Astrocyte (in vitro differentiated cells and primary cell): ENCODE data around the gene ARFGEF2. TPM values are rescaled to one million over a fixed set of nuclear protein-coding genes. Genes with fewer than 3 reads are reported as not detected.
A peak's percentile ranks its signal among the peaks of the same experiment; 100 is the strongest.

Experiments
- DNase-seq: peaks from one replicate; pipeline ENCODE4 v3.0.0-alpha.2; 2010; ENCODE audit warnings: low read depth
- FAIRE-seq: peaks from 2 replicates; lab custom pipeline; 2011; peaks lifted over from hg19 to GRCh38; lab: Jason Lieb, UNC
- H2AFZ ChIP-seq: 2 replicates; pipeline ENCODE4 v1.6.0; 2012; ENCODE audit warnings: low read depth, low read length, inconsistent platforms
- H3K27ac ChIP-seq: 2 replicates; pipeline ENCODE4 v1.5.1; 2011; ENCODE audit warnings: low read depth, low read length, inconsistent platforms
- H3K27me3 ChIP-seq: 2 replicates; pipeline ENCODE4 v1.6.0; 2011; ENCODE audit warnings: low read length, inconsistent platforms; ENCODE audit not compliant: insufficient read depth
- H3K36me3 ChIP-seq: 2 replicates; pipeline ENCODE4 v1.5.1; 2011; ENCODE audit warnings: low read length, inconsistent platforms; ENCODE audit not compliant: insufficient read depth
- H3K4me1 ChIP-seq: 2 replicates; pipeline ENCODE4 v1.5.1; 2011; ENCODE audit warnings: low read length, inconsistent platforms; ENCODE audit not compliant: insufficient read depth
- H3K4me2 ChIP-seq: 2 replicates; pipeline ENCODE4 v1.6.0; 2012; ENCODE audit warnings: low read length, inconsistent platforms
- H3K4me3 ChIP-seq: 2 replicates; pipeline ENCODE4 v1.5.1; 2011; ENCODE audit warnings: low read depth, mild to moderate bottlenecking, low read length, inconsistent platforms; ENCODE audit not compliant: insufficient read depth
- H3K79me2 ChIP-seq: 2 replicates; pipeline ENCODE4 v1.6.0; 2012; ENCODE audit warnings: mild to moderate bottlenecking, low read length, inconsistent platforms; ENCODE audit not compliant: insufficient read depth
- H3K9ac ChIP-seq: 2 replicates; pipeline ENCODE4 v1.6.0; 2012; ENCODE audit warnings: mild to moderate bottlenecking, low read length, inconsistent platforms
- H3K9me3 ChIP-seq: 2 replicates; pipeline ENCODE4 v1.5.1; 2012; ENCODE audit warnings: low read depth, mild to moderate bottlenecking, low read length, inconsistent platforms; ENCODE audit not compliant: insufficient read depth
- H4K20me1 ChIP-seq: 2 replicates; pipeline ENCODE4 v1.6.0; 2012; ENCODE audit warnings: low read length, inconsistent platforms; ENCODE audit not compliant: insufficient read depth
- H3K27ac Mint-ChIP-seq: one replicate; pipeline ENCODE4 v1.8.0; 2021; ENCODE audit warnings: mild to moderate bottlenecking, mixed read lengths; ENCODE audit not compliant: unreplicated experiment
- H3K27me3 Mint-ChIP-seq: one replicate; pipeline ENCODE4 v1.8.0; 2021; ENCODE audit warnings: low read depth, mixed read lengths; ENCODE audit not compliant: unreplicated experiment
- H3K36me3 Mint-ChIP-seq: one replicate; pipeline ENCODE4 v1.8.0; 2021; ENCODE audit warnings: low read depth, mixed read lengths; ENCODE audit not compliant: unreplicated experiment
- H3K4me1 Mint-ChIP-seq: one replicate; pipeline ENCODE4 v1.8.0; 2021; ENCODE audit warnings: low read depth, mixed read lengths; ENCODE audit not compliant: unreplicated experiment
- H3K4me3 Mint-ChIP-seq: one replicate; pipeline ENCODE4 v1.8.0; 2021; ENCODE audit warnings: mild to moderate bottlenecking, moderate library complexity, mixed read lengths; ENCODE audit not compliant: unreplicated experiment
- H3K9me3 Mint-ChIP-seq: one replicate; pipeline ENCODE4 v1.8.0; 2021; ENCODE audit warnings: mild to moderate bottlenecking, mixed read lengths; ENCODE audit not compliant: unreplicated experiment
- CTCF ChIP-seq: IDR thresholded peaks from 2 replicates; pipeline ENCODE4 v1.5.1; 2011; ENCODE audit warnings: low read depth, mild to moderate bottlenecking, inconsistent platforms, low read length, moderate library complexity; ENCODE audit not compliant: insufficient read depth
- EZH2 ChIP-seq: IDR thresholded peaks from 2 replicates; pipeline ENCODE4 v1.6.1; 2012; ENCODE audit warnings: mild to moderate bottlenecking, low read length, inconsistent platforms; ENCODE audit not compliant: insufficient read depth
- total RNA-seq: library from RNA; stranded (reverse); gene quantifications from 2 replicates; pipeline ENCODE4 v1.2.1, GENCODE V29; 2021

Gene ARFGEF2
- total RNA-seq, 1 donor from 2014 or later: 28.2 TPM

- DNase-seq (peak; percentile 13), FAIRE-seq (no peak)
- no peaks in the 10 kb centered on the region for H3K4me1 ChIP-seq
- TF ChIP-seq CTCF (peak; percentile 34), EZH2 (no peak)
- Mint-ChIP-seq H3K4me1 (no peaks in the 10 kb centered on the region), H3K27me3 (no peaks in the 10 kb centered on the region), H3K9me3 (no peaks in the 10 kb centered on the region), H3K27ac (no peak overlapping the region), H3K36me3 (peaks cover 5% of the 10 kb centered on the region), H3K4me3 (no peak overlapping the region)
- no peaks in the 10 kb centered on the region for H3K9me3 ChIP-seq
- no peak overlapping the region for H2AFZ ChIP-seq
- H3K4me2 ChIP-seq: no peak overlapping the region
- no peak overlapping the region for H3K9ac ChIP-seq
- H3K4me3 ChIP-seq: no peak overlapping the region
- H3K79me2 ChIP-seq: no peaks in the 10 kb centered on the region
- peaks cover 34% of the 10 kb centered on the region for H3K36me3 ChIP-seq
- no peaks in the 10 kb centered on the region for H4K20me1 ChIP-seq
- H3K27me3 ChIP-seq: no peaks in the 10 kb centered on the region
- no peak overlapping the region for H3K27ac ChIP-seq
Observed at GRCh38 chr20:49028684-49029083, 107.2 kb downstream of the ARFGEF2 start.

GRCh38 chr20:49029203-49029602 is 107.7 kb downstream of the ARFGEF2 start:
- Mint-ChIP-seq H3K27me3 (no peaks in the 10 kb centered on the region), H3K27ac (no peak overlapping the region), H3K9me3 (no peaks in the 10 kb centered on the region), H3K4me1 (no peaks in the 10 kb centered on the region), H3K36me3 (peaks cover 5% of the 10 kb centered on the region), H3K4me3 (no peak overlapping the region)
- no peak overlapping the region for H3K4me2 ChIP-seq
- H2AFZ ChIP-seq: no peak overlapping the region
- DNase-seq: peak; percentile 59
- no peak overlapping the region for H3K9ac ChIP-seq
- H3K4me1 ChIP-seq: no peaks in the 10 kb centered on the region
- H3K27ac ChIP-seq: no peak overlapping the region
- H3K9me3 ChIP-seq: no peaks in the 10 kb centered on the region
- no peaks in the 10 kb centered on the region for H3K27me3 ChIP-seq
- TF ChIP-seq CTCF: no peak
- FAIRE-seq: no peak
- H3K79me2 ChIP-seq: no peaks in the 10 kb centered on the region
- peaks cover 34% of the 10 kb centered on the region for H3K36me3 ChIP-seq
- H4K20me1 ChIP-seq: peaks cover 3% of the 10 kb centered on the region
- H3K4me3 ChIP-seq: no peak overlapping the region

GRCh38 chr20:49030954-49031619 is 109.6 kb downstream of the ARFGEF2 start:
- H3K27ac Mint-ChIP-seq: no peak overlapping the region
- H3K36me3 ChIP-seq: peaks cover 35% of the 10 kb centered on the region
- H3K4me3 ChIP-seq: no peak overlapping the region
- TF ChIP-seq EZH2: no peak
- no peak overlapping the region for H3K4me2 ChIP-seq
- H3K4me1 Mint-ChIP-seq: no peaks in the 10 kb centered on the region
- H3K4me1 ChIP-seq: no peaks in the 10 kb centered on the region
- no peak overlapping the region for H2AFZ ChIP-seq
- no peak for FAIRE-seq
- no peak overlapping the region for H3K9ac ChIP-seq
- no peaks in the 10 kb centered on the region for H3K27me3 Mint-ChIP-seq
- DNase-seq: no peak
- no peak overlapping the region for H3K27ac ChIP-seq
- H3K9me3 Mint-ChIP-seq: no peaks in the 10 kb centered on the region
- peaks cover 4% of the 10 kb centered on the region for H4K20me1 ChIP-seq
- H3K79me2 ChIP-seq: no peaks in the 10 kb centered on the region
- no peak overlapping the region for H3K4me3 Mint-ChIP-seq
- H3K36me3 Mint-ChIP-seq: peaks cover 2% of the 10 kb centered on the region
- H3K9me3 ChIP-seq: no peaks in the 10 kb centered on the region
- H3K27me3 ChIP-seq: no peaks in the 10 kb centered on the region
